Vagina (tissue), 2 donors: ENCODE results near the gene GSPT1. TPM values are rescaled to one million over a fixed set of nuclear protein-coding genes. Genes with fewer than 3 reads are reported as not detected.
"Not testable (repeated sequence)": the region's sequence is repeated elsewhere in the genome, so short reads cannot be mapped to it uniquely, and the experiment has no call there.

Source experiments
- DNase-seq, 2 donors: peaks; one replicate each; pipeline ENCODE4 v3.0.0-alpha.2; 2017; ENCODE audit errors: extremely low spot score in 2 of 2
- H3K27ac ChIP-seq: fragments of 200-600 bp; sonication (generic); one replicate; pipeline ENCODE4 v1.5.1; 2019
- H3K27me3 ChIP-seq: fragments of 200-600 bp; sonication (generic); one replicate; pipeline ENCODE4 v1.5.1; 2019
- H3K36me3 ChIP-seq, 2 donors: fragments of 200-600 bp; sonication (generic); one replicate each; pipeline ENCODE4 v1.5.1; 2017 to 2019
- H3K4me1 ChIP-seq: fragments of 200-600 bp; sonication (generic); one replicate; pipeline ENCODE4 v1.5.1; 2019
- H3K4me3 ChIP-seq, 2 donors: fragments of 200-600 bp; sonication (generic); 1 replicate in 1 of 2; 2 replicates in 1 of 2; pipeline ENCODE4 v1.5.1; 2016 to 2019
- H3K9me3 ChIP-seq: fragments of 200-600 bp; sonication (generic); one replicate; pipeline ENCODE4 v1.5.1; 2019
- POLR2A ChIP-seq, 2 donors: fragments of 450-650 bp; IDR thresholded peaks; one replicate each; pipeline ENCODE4 v1.6.1; 2017; ENCODE audit warnings: antibody characterized with exemption in 2 of 2, mild to moderate bottlenecking in 2 of 2, moderate library complexity in 2 of 2
- POLR2AphosphoS5 ChIP-seq, 2 donors: sonication (generic); formaldehyde crosslinking; IDR thresholded peaks; one replicate each; pipeline ENCODE4 v1.9.0; 2017; ENCODE audit warnings: antibody characterized with exemption in 2 of 2, mild to moderate bottlenecking in 2 of 2, low read depth in 1 of 2; ENCODE audit not compliant: insufficient read depth in 1 of 2
- intact Hi-C: fragments of 100-400 bp; cut with DNase I; formaldehyde crosslinking; loops from one replicate; pipeline ENCODE4 v1.15.1; 2023
- total RNA-seq: library from RNA; depleted of rRNA; stranded (reverse); fragments of >200 nt; gene quantifications from one replicate; pipeline ENCODE4 v1.2.3, GENCODE V29; 2016
- TF ChIP-seq, protein P1 (sequence below), 3 experiments: fragments of 450-650 bp in 2 of 3; fragments of 200-600 bp in 1 of 3; sonication (generic) in 1 of 3; IDR thresholded peaks; one replicate each; pipeline ENCODE4 v1.5.1; 2017 to 2019; ENCODE audit warnings: antibody characterized with exemption in 3 of 3, mild to moderate bottlenecking in 2 of 3, moderate library complexity in 2 of 3

GSPT1 gene
- total RNA-seq, 1 donor from 2014 or later: 56.0 TPM

GRCh38 chr16:11957591-11958395 lies 42.0 kb upstream of the GSPT1 start:
- H3K27me3 ChIP-seq: no peaks in the 10 kb centered on the region
- no peaks in the 10 kb centered on the region for H3K36me3 ChIP-seq
- H3K27ac ChIP-seq: peak overlapping the region; percentile 11
- DNase-seq: no peak
- no peaks in the 10 kb centered on the region for H3K4me1 ChIP-seq
- no peak overlapping the region for H3K4me3 ChIP-seq
- intact Hi-C loops: no loop called here
- TF ChIP-seq POLR2A (IDR thresholded peaks at IDR 0.05) (no peak), POLR2AphosphoS5 (IDR thresholded peaks at IDR 0.05; ENCODE audit: insufficient read depth in 1 of 2, low read depth in 1 of 2) (no peak)
- TF ChIP-seq, protein P1, sequence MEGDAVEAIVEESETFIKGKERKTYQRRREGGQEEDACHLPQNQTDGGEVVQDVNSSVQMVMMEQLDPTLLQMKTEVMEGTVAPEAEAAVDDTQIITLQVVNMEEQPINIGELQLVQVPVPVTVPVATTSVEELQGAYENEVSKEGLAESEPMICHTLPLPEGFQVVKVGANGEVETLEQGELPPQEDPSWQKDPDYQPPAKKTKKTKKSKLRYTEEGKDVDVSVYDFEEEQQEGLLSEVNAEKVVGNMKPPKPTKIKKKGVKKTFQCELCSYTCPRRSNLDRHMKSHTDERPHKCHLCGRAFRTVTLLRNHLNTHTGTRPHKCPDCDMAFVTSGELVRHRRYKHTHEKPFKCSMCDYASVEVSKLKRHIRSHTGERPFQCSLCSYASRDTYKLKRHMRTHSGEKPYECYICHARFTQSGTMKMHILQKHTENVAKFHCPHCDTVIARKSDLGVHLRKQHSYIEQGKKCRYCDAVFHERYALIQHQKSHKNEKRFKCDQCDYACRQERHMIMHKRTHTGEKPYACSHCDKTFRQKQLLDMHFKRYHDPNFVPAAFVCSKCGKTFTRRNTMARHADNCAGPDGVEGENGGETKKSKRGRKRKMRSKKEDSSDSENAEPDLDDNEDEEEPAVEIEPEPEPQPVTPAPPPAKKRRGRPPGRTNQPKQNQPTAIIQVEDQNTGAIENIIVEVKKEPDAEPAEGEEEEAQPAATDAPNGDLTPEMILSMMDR (IDR thresholded peaks at IDR 0.05): no peak
- no peaks in the 10 kb centered on the region for H3K9me3 ChIP-seq

DNA sequence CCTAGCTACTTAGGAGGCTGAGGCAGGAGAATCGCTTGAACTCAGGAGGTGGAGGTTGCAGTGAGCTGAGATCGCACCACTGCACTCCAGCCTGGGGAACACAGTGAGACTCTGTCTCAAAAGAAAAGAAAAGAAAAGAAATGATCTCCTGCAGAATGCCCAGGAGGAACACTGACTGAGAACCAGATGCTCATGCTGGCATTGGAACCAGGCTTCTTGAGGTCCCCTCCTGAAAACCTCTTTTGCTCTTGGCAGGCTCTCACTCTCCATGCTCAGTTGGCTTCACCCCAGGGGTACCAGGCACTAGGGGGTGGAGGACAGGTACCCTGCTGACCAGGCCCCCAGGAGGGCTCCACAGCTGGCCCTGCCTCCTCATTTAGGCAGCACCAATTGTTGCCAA lies 40.8 kb upstream of the GSPT1 start:
- Histone ChIP-seq H3K27me3 (no peaks in the 10 kb centered on the region), H3K4me3 (no peak overlapping the region), H3K27ac (peak overlapping the region; percentile 74), H3K36me3 (no peaks in the 10 kb centered on the region), H3K9me3 (no peaks in the 10 kb centered on the region), H3K4me1 (no peaks in the 10 kb centered on the region)
- DNase-seq: no peak
- intact Hi-C loops: no loop called here
- TF ChIP-seq POLR2AphosphoS5 (IDR thresholded peaks at IDR 0.05; ENCODE audit: insufficient read depth in 1 of 2, low read depth in 1 of 2) (no peak), POLR2A (IDR thresholded peaks at IDR 0.05) (no peak)
- TF ChIP-seq, protein P1 (IDR thresholded peaks at IDR 0.05): no peak

DNA sequence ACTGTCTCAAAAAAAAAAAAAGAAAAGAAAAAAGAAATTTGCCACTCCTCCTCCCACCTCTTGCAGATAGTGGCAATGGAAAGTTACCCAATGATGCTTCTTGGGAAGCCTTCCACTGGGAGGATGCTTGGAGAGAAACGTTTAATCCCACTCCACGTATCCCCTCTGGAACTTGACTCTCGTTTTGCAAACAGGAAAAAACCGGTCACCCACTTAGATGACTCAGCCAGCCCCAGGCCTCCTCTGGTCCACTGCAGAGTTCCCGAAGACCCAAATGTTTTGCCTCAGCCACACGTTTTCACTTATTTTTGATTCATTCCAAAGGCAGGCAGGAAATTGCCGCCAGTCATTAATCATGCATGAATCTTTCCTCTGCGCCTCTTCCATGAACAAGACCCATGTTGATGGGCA lies 40.0 kb upstream of the GSPT1 start:
- Histone ChIP-seq H3K27me3 (no peaks in the 10 kb centered on the region), H3K27ac (peak overlapping the region; percentile 74), H3K36me3 (no peaks in the 10 kb centered on the region), H3K4me3 (no peak overlapping the region), H3K4me1 (no peaks in the 10 kb centered on the region), H3K9me3 (no peaks in the 10 kb centered on the region)
- intact Hi-C loops: no loop called here
- no peak for TF ChIP-seq POLR2AphosphoS5 (IDR thresholded peaks at IDR 0.05; ENCODE audit: insufficient read depth in 1 of 2, low read depth in 1 of 2)
- TF ChIP-seq POLR2A (IDR thresholded peaks at IDR 0.05): no peak
- TF ChIP-seq, protein P1 (IDR thresholded peaks at IDR 0.05): no peak
- peak in 1 of 2 donors; percentile 88 for DNase-seq

- H3K27me3 ChIP-seq, H3K4me1 ChIP-seq, H3K9me3 ChIP-seq, H3K4me3 ChIP-seq, H3K27ac ChIP-seq, H3K36me3 ChIP-seq, DNase-seq, intact Hi-C loops: not testable (repeated sequence)
Observed at GRCh38 chr16:11953576-11953975, 37.8 kb upstream of the GSPT1 start.

DNA sequence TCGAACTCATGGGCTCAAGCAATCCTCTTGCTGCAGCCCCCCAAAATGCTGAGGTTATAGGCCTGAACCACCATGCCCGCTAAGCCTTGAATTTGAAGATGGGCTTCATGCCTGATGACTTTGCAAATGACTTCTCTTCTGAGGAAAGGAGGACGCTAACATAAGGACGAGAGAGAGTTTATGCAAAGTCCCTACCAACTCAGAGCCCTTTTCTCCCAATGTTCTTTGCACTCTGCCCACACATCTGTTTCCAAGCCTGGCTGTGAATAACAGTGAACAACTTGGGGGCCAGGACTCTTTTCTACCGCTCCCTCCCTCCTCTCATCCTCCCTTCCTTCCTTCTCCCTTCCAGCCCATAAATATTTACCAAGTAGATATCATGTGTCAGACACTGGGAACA lies 34.6 kb upstream of the GSPT1 start:
- peak overlapping the region; percentile 6 for H3K27ac ChIP-seq
- TF ChIP-seq, protein P1 (IDR thresholded peaks at IDR 0.05): no peak
- TF ChIP-seq POLR2AphosphoS5 (IDR thresholded peaks at IDR 0.05; ENCODE audit: insufficient read depth in 1 of 2, low read depth in 1 of 2) (no peak), POLR2A (IDR thresholded peaks at IDR 0.05) (no peak)
- intact Hi-C loops: no loop called here
- H3K9me3 ChIP-seq: no peaks in the 10 kb centered on the region
- no peak overlapping the region for H3K4me3 ChIP-seq
- H3K27me3 ChIP-seq: no peaks in the 10 kb centered on the region
- no peak for DNase-seq
- H3K4me1 ChIP-seq: no peaks in the 10 kb centered on the region
- no peaks in the 10 kb centered on the region for H3K36me3 ChIP-seq
